IMR-90 (cell line): ENCODE results near the gene TPM2.
A peak's percentile ranks its signal among the peaks of the same experiment; 100 is the strongest.

ENCODE experiments used
- CEBPB ChIP-seq: IDR thresholded peaks from 2 replicates; pipeline ENCODE4 v1.6.1; 2012; ENCODE audit warnings: low read depth, low read length, improper control_type of control experiment
- CTCF ChIP-seq: conservative IDR thresholded peaks from 2 replicates; pipeline ENCODE4 v1.5.1; 2012; ENCODE audit warnings: mild to moderate bottlenecking, low read depth, low read length, improper control_type of control experiment
- FOS ChIP-seq: fragments of 150-350 bp; IDR thresholded peaks from 2 replicates; pipeline ENCODE4 v1.6.1; 2016; ENCODE audit warnings: low read depth, low read length
- RAD21 ChIP-seq: IDR thresholded peaks from 2 replicates; pipeline ENCODE4 v1.6.1; 2012; ENCODE audit warnings: low read length, improper control_type of control experiment
- USF2 ChIP-seq: fragments of 150-350 bp; IDR thresholded peaks from 2 replicates; pipeline ENCODE4 v1.6.1; 2017; ENCODE audit warnings: mild to moderate bottlenecking, antibody characterized with exemption, low read length, low read depth

GRCh38 chr9:35651956-35652828 is 37.5 kb downstream of the TPM2 start:
- TF ChIP-seq CTCF (no peak), RAD21 (no peak), FOS (peak; percentile 60; the same call in 1 of the 2 replicates), USF2 (no peak), CEBPB (peak; percentile 96)
